ENCODE measurements around the gene PDGFRB. TPM values are rescaled to one million over a fixed set of nuclear protein-coding genes. Genes with fewer than 3 reads are reported as not detected.

The PDGFRB gene
- polyA plus RNA-seq, 1 donor from 2014 or later: not detected

- H3K27ac ChIP-seq (ENCODE audit: low read length): no peak overlapping the region
These were observed 30.3 kb downstream of the PDGFRB start for GRCh38 chr5:150125334-150125733.

GRCh38 chr5:150124596-150124995 is 31.0 kb downstream of the PDGFRB start:
- no peak overlapping the region for H3K4me2 ChIP-seq (ENCODE audit: low read length)
- H3K36me3 ChIP-seq (ENCODE audit: insufficient read depth, low read length): no peaks in the 10 kb centered on the region
- H4K20me1 ChIP-seq (ENCODE audit: insufficient read depth): no peaks in the 10 kb centered on the region
- H3K4me3 ChIP-seq (ENCODE audit: low read length): no peak overlapping the region
- TF ChIP-seq POLR2AphosphoS5 (IDR thresholded peaks at IDR 0.05): no peak
- no peak for TF ChIP-seq SMC3 (conservative IDR thresholded peaks at IDR 0.05; ENCODE audit: poor library complexity)
- TF ChIP-seq, protein P1, sequence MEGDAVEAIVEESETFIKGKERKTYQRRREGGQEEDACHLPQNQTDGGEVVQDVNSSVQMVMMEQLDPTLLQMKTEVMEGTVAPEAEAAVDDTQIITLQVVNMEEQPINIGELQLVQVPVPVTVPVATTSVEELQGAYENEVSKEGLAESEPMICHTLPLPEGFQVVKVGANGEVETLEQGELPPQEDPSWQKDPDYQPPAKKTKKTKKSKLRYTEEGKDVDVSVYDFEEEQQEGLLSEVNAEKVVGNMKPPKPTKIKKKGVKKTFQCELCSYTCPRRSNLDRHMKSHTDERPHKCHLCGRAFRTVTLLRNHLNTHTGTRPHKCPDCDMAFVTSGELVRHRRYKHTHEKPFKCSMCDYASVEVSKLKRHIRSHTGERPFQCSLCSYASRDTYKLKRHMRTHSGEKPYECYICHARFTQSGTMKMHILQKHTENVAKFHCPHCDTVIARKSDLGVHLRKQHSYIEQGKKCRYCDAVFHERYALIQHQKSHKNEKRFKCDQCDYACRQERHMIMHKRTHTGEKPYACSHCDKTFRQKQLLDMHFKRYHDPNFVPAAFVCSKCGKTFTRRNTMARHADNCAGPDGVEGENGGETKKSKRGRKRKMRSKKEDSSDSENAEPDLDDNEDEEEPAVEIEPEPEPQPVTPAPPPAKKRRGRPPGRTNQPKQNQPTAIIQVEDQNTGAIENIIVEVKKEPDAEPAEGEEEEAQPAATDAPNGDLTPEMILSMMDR (IDR thresholded peaks at IDR 0.05; ENCODE audit: poor library complexity, severe bottlenecking): no peak
- TF ChIP-seq TAF1 (IDR thresholded peaks at IDR 0.05; ENCODE audit: low read depth): no peak
- TF ChIP-seq EP300 (conservative IDR thresholded peaks at IDR 0.05; ENCODE audit: poor library complexity, severe bottlenecking): no peak
- TF ChIP-seq MXI1 (conservative IDR thresholded peaks at IDR 0.05; ENCODE audit: poor library complexity, severe bottlenecking): no peak
- no peak for TF ChIP-seq EZH2 (IDR thresholded peaks at IDR 0.05; ENCODE audit: borderline replicate concordance, insufficient read depth, low read length, poor library complexity, severe bottlenecking)
- no peak for TF ChIP-seq RAD21 (conservative IDR thresholded peaks at IDR 0.05)
- TF ChIP-seq, protein P2, sequence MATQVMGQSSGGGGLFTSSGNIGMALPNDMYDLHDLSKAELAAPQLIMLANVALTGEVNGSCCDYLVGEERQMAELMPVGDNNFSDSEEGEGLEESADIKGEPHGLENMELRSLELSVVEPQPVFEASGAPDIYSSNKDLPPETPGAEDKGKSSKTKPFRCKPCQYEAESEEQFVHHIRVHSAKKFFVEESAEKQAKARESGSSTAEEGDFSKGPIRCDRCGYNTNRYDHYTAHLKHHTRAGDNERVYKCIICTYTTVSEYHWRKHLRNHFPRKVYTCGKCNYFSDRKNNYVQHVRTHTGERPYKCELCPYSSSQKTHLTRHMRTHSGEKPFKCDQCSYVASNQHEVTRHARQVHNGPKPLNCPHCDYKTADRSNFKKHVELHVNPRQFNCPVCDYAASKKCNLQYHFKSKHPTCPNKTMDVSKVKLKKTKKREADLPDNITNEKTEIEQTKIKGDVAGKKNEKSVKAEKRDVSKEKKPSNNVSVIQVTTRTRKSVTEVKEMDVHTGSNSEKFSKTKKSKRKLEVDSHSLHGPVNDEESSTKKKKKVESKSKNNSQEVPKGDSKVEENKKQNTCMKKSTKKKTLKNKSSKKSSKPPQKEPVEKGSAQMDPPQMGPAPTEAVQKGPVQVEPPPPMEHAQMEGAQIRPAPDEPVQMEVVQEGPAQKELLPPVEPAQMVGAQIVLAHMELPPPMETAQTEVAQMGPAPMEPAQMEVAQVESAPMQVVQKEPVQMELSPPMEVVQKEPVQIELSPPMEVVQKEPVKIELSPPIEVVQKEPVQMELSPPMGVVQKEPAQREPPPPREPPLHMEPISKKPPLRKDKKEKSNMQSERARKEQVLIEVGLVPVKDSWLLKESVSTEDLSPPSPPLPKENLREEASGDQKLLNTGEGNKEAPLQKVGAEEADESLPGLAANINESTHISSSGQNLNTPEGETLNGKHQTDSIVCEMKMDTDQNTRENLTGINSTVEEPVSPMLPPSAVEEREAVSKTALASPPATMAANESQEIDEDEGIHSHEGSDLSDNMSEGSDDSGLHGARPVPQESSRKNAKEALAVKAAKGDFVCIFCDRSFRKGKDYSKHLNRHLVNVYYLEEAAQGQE (IDR thresholded peaks at IDR 0.05; ENCODE audit: borderline replicate concordance): no peak
- H3K27ac ChIP-seq (ENCODE audit: low read length): no peak overlapping the region
- H2AFZ ChIP-seq (ENCODE audit: low read depth, low read length): no peak overlapping the region
- H3K79me2 ChIP-seq (replicated peaks; ENCODE audit: insufficient read depth, low read length): no peaks in the 10 kb centered on the region
- no peaks in the 10 kb centered on the region for H3F3A ChIP-seq (ENCODE audit: insufficient read depth, low read length, poor library complexity, severe bottlenecking)
- no peaks in the 10 kb centered on the region for H3K27me3 ChIP-seq (ENCODE audit: insufficient read depth, low read depth, low read length)
- H3K9me2 ChIP-seq (ENCODE audit: insufficient read depth, low read length): no peaks in the 10 kb centered on the region
- H3K9ac ChIP-seq (ENCODE audit: low read length): no peak overlapping the region
- no peaks in the 10 kb centered on the region for H3K9me3 ChIP-seq (ENCODE audit: low read length)

More at GRCh38 chr5:150125334-150125733, 30.3 kb downstream of the PDGFRB start:
- TF ChIP-seq MXI1 (conservative IDR thresholded peaks at IDR 0.05; ENCODE audit: poor library complexity, severe bottlenecking) (no peak), EZH2 (IDR thresholded peaks at IDR 0.05; ENCODE audit: borderline replicate concordance, insufficient read depth, low read length, poor library complexity, severe bottlenecking) (no peak), EP300 (conservative IDR thresholded peaks at IDR 0.05; ENCODE audit: poor library complexity, severe bottlenecking) (no peak)
- TF ChIP-seq, protein P1 (IDR thresholded peaks at IDR 0.05; ENCODE audit: poor library complexity, severe bottlenecking): no peak
- Histone ChIP-seq H3K27me3 (ENCODE audit: insufficient read depth, low read depth, low read length) (no peaks in the 10 kb centered on the region), H3K9me3 (ENCODE audit: low read length) (no peaks in the 10 kb centered on the region), H4K20me1 (ENCODE audit: insufficient read depth) (no peaks in the 10 kb centered on the region), H3K9me2 (ENCODE audit: insufficient read depth, low read length) (no peaks in the 10 kb centered on the region), H3K36me3 (ENCODE audit: insufficient read depth, low read length) (no peaks in the 10 kb centered on the region), H3K4me2 (ENCODE audit: low read length) (no peak overlapping the region), H2AFZ (ENCODE audit: low read depth, low read length) (no peak overlapping the region), H3K79me2 (replicated peaks; ENCODE audit: insufficient read depth, low read length) (no peaks in the 10 kb centered on the region), H3F3A (ENCODE audit: insufficient read depth, low read length, poor library complexity, severe bottlenecking) (no peaks in the 10 kb centered on the region), H3K4me3 (ENCODE audit: low read length) (no peak overlapping the region), H3K9ac (ENCODE audit: low read length) (no peak overlapping the region)

Measured in neural cell (in vitro differentiated cells).